ENCODE results near the gene JCHAIN. TPM values are rescaled to one million over a fixed set of nuclear protein-coding genes. Genes with fewer than 3 reads are reported as not detected.

Gene JCHAIN
- total and polyA plus RNA-seq, 2 of the 13 experiments (the other 11 are each of a cell fraction or from before 2014, with no cell fraction given): not detected

- H3K27ac ChIP-seq (ENCODE audit: extremely low read length, insufficient read depth, low read length): peak overlapping the region; percentile 91
- peak overlapping the region; percentile 84 for H3K9ac ChIP-seq (ENCODE audit: insufficient read depth, low read depth, low read length)
- no peaks in the 10 kb centered on the region for H3K9me3 ChIP-seq (ENCODE audit: low read length)
- peak overlapping the region; percentile 28 for H2AFZ ChIP-seq (ENCODE audit: low read length)
- intact Hi-C loops (cut with micrococcal nuclease; ENCODE audit: unreplicated experiment) (loop anchor here (5.0 to 10.0 kb wide), 2 partner anchors 131 to 289 kb away; partner anchors contain the start of genes DCK and GRSF1), in situ Hi-C loops (cut with HindIII; ENCODE audit: extremely low pct_ligation_motif_present, low pct_unique_long_range_greater_than_20kb) (no loop called here)
- no peaks in the 10 kb centered on the region for H3K36me3 ChIP-seq (replicated peaks in 1 of 2; ENCODE audit: control insufficient read depth in 1 of 2, insufficient read depth in 2 of 2, low read length in 2 of 2)
- no peak for DNase-seq (ENCODE audit: low spot score)
- WGBS (ENCODE audit: low lambda C conversion rate): 3% methylated on average over 7 of the region's 7 CpGs
- peak overlapping the region; percentile 87 for H3K4me2 ChIP-seq (ENCODE audit: low read depth, low read length)
- peaks cover 53% of the 10 kb centered on the region for H3K4me1 ChIP-seq (ENCODE audit: insufficient read depth, low read length)
- H3K79me2 ChIP-seq (ENCODE audit: insufficient read depth, low read length): peaks cover 26% of the 10 kb centered on the region
- H4K20me1 ChIP-seq (ENCODE audit: insufficient read depth, low read length): no peaks in the 10 kb centered on the region
- ChIA-PET POLR2A (interaction anchor here (1.4 to 6.4 kb wide), 4 partner anchors 12 to 133 kb away, joined by 3 to 75 read pairs (median 4); partner anchors contain the start of gene UTP3), CTCF (ENCODE audit: low intra/inter-chr PET ratio, low total read pairs) (no interaction called here)
- peak overlapping the region; percentile 72 to 88 (median 80) for H3K4me3 ChIP-seq (replicated peaks in 1 of 3; ENCODE audit: insufficient read depth in 1 of 3, low read depth in 2 of 3, low read length in 3 of 3)
- TSS peak; percentile 62 for BruUV-seq (replicated peaks)
- ATAC-seq: no peak
- no peaks in the 10 kb centered on the region; a peak in 1 of 5 replicates for H3K27me3 ChIP-seq (ENCODE audit: control insufficient read depth in 1 of 2, insufficient read depth in 2 of 2, low read length in 2 of 2)
- TF ChIP-seq MEIS1 (CRISPR knock-in tag; IDR thresholded peaks at IDR 0.05; ENCODE audit: borderline replicate concordance): 0 out of 2 replicates have a peak, but pooled peaks have one; percentile 20
- TF ChIP-seq AGO1 (IDR thresholded peaks at IDR 0.05; ENCODE audit: low read depth, low read length, poor library complexity, severe bottlenecking): no peak
- no peak for FAIRE-seq
These were observed 39.7 kb upstream of the JCHAIN start for GRCh38 chr4:70706044-70706461.

- peak overlapping the region; percentile 84 for H3K9ac ChIP-seq (ENCODE audit: insufficient read depth, low read depth, low read length)
- no peaks in the 10 kb centered on the region for H4K20me1 ChIP-seq (ENCODE audit: insufficient read depth, low read length)
- H3K4me1 ChIP-seq (ENCODE audit: insufficient read depth, low read length): peaks cover 50% of the 10 kb centered on the region
- intact Hi-C loops (cut with micrococcal nuclease; ENCODE audit: unreplicated experiment): loop anchor here (2.0 to 10.0 kb wide), 3 partner anchors 29 to 289 kb away; partner anchors contain the start of genes DCK and GRSF1
- no TSS peak for BruUV-seq (replicated peaks)
- no peaks in the 10 kb centered on the region for H3K36me3 ChIP-seq (replicated peaks in 1 of 2; ENCODE audit: control insufficient read depth in 1 of 2, insufficient read depth in 2 of 2, low read length in 2 of 2)
- peak overlapping the region; percentile 87 for H3K4me2 ChIP-seq (ENCODE audit: low read depth, low read length)
- H3K27me3 ChIP-seq (ENCODE audit: control insufficient read depth in 1 of 2, insufficient read depth in 2 of 2, low read length in 2 of 2): no peaks in the 10 kb centered on the region; a peak in 1 of 5 replicates
- H3K4me3 ChIP-seq (replicated peaks in 1 of 3; ENCODE audit: insufficient read depth in 1 of 3, low read depth in 2 of 3, low read length in 3 of 3): peak overlapping the region; percentile 72 to 88 (median 80)
- H3K9me3 ChIP-seq (ENCODE audit: low read length): no peaks in the 10 kb centered on the region
- in situ Hi-C loops (cut with HindIII; ENCODE audit: extremely low pct_ligation_motif_present, low pct_unique_long_range_greater_than_20kb): no loop called here
- DNase-seq (ENCODE audit: low spot score): peak; percentile 52
- H3K27ac ChIP-seq (ENCODE audit: extremely low read length, insufficient read depth, low read length): peak overlapping the region; percentile 91
- no peak for FAIRE-seq
- H3K79me2 ChIP-seq (ENCODE audit: insufficient read depth, low read length): peaks cover 26% of the 10 kb centered on the region
- peak; percentile 73 for ATAC-seq
- CTCF ChIA-PET (ENCODE audit: low intra/inter-chr PET ratio, low total read pairs): no interaction called here
- H2AFZ ChIP-seq (ENCODE audit: low read length): peak overlapping the region; percentile 28
- under 1% methylated on average over 26 of the region's 86 CpGs for WGBS (ENCODE audit: low lambda C conversion rate)
- POLR2A ChIA-PET: interaction anchor here (1.1 to 6.4 kb wide), 7 partner anchors 9 to 197 kb away, joined by 3 to 75 read pairs (median 4); partner anchors contain the start of genes MOB1B and UTP3
- TF ChIP-seq MYPOP (CRISPR knock-in tag; IDR thresholded peaks at IDR 0.05): peak; percentile 65; the same call in 1 of the 2 replicates
- TF ChIP-seq ATF7-NPFF (CRISPR knock-in tag; IDR thresholded peaks at IDR 0.05; ENCODE audit: low read depth): peak; percentile 48; the same call in 1 of the 2 replicates
- TF ChIP-seq CREM (IDR thresholded peaks at IDR 0.05): no peak
- no peak for TF ChIP-seq CREM (CRISPR knock-in tag; IDR thresholded peaks at IDR 0.05)
- TF ChIP-seq RBM39 (IDR thresholded peaks at IDR 0.05; ENCODE audit: low read depth, low read length, poor library complexity, severe bottlenecking): peak; percentile 68
- TF ChIP-seq ZBTB43 (CRISPR knock-in tag; conservative IDR thresholded peaks at IDR 0.05): no peak
- no peak for TF ChIP-seq KAT2B (IDR thresholded peaks at IDR 0.05; ENCODE audit: borderline replicate concordance, low read depth, low read length)
- peak; percentile 90 for TF ChIP-seq KLF12 (CRISPR knock-in tag; IDR thresholded peaks at IDR 0.05; ENCODE audit: borderline replicate concordance)
- no peak; the same call in 1 of the 2 replicates for TF ChIP-seq KAT7 (CRISPR knock-in tag; IDR thresholded peaks at IDR 0.05; ENCODE audit: borderline replicate concordance)
- peak; percentile 28 for TF ChIP-seq XRCC5 (optimal IDR thresholded peaks at IDR 0.05; ENCODE audit: low read length)
These were observed 39.1 kb upstream of the JCHAIN start for GRCh38 chr4:70705183-70706043.
